Endothelial cell of umbilical vein (primary cell): ENCODE measurements around the gene BEAN1. TPM values are rescaled to one million over a fixed set of nuclear protein-coding genes. Genes with fewer than 3 reads are reported as not detected.

Source experiments
- BruUV-seq: library from RNA; stranded (reverse); fragments of 400-500 nt; replicated peaks from 2 replicates; lab custom pipeline; 2021; lab: Mats Ljungman, UMichigan
- CTCF ChIA-PET: fragments of 300-600, 350-600 bp; sonication (Branson Sonifier 250); formaldehyde crosslinking; loops from one replicate; lab custom pipeline; 2021; ENCODE audit warnings: antibody characterized with exemption, inconsistent platforms; lab: Charles Lee
- POLR2A ChIA-PET: fragments of 300-600, 350-600 bp; sonication (Branson Sonifier 250); formaldehyde crosslinking; loops from one replicate; lab custom pipeline; 2021; ENCODE audit warnings: antibody characterized with exemption, inconsistent platforms; lab: Charles Lee
- DNase-seq: peaks from one replicate; pipeline ENCODE4 v3.0.0-alpha.2; 2011; ENCODE audit warnings: low read depth, low spot score
- FAIRE-seq: peaks from 2 replicates; lab custom pipeline; 2011; peaks lifted over from hg19 to GRCh38; lab: Jason Lieb, UNC
- H2AFZ ChIP-seq: 2 replicates; pipeline ENCODE4 v1.6.0; 2012; ENCODE audit warnings: low read depth, low read length, control low read depth, inconsistent platforms
- H3K27ac ChIP-seq: 2 replicates; pipeline ENCODE4 v1.5.1; 2011; ENCODE audit warnings: low read depth, mild to moderate bottlenecking, control low read depth, low read length, moderate library complexity; ENCODE audit not compliant: insufficient read depth
- H3K27me3 ChIP-seq, 2 experiments: 2 replicates each; pipeline versions ENCODE4 v1.6.0 to v1.6.1; 2011; ENCODE audit warnings: low read length in 2 of 2, mixed read lengths in 1 of 2; ENCODE audit not compliant: control insufficient read depth in 2 of 2, insufficient read depth in 2 of 2
- H3K36me3 ChIP-seq, 2 experiments: 2 replicates in 1 of 2; 3 replicates in 1 of 2; pipeline ENCODE4 v1.5.1; 2011; ENCODE audit warnings: low read length in 2 of 2, mild to moderate bottlenecking in 1 of 2, moderate library complexity in 1 of 2; ENCODE audit not compliant: control insufficient read depth in 2 of 2, insufficient read depth in 2 of 2; ENCODE audit errors: extremely low read depth in 1 of 2
- H3K4me1 ChIP-seq: 3 replicates; pipeline ENCODE4 v1.5.1; 2011; ENCODE audit warnings: mild to moderate bottlenecking, low read length; ENCODE audit not compliant: control insufficient read depth, insufficient read depth; ENCODE audit errors: extremely low read depth
- H3K4me2 ChIP-seq: 2 replicates; pipeline ENCODE4 v1.6.1; 2011; ENCODE audit warnings: low read length, control low read depth, mixed read lengths; ENCODE audit not compliant: insufficient read depth
- H3K4me3 ChIP-seq, 3 experiments: fragments of 200-600 bp in 1 of 3; sonication (generic), shearing (Covaris generic) in 1 of 3; replicated peaks in 1 of 3; 2 replicates each; pipeline ENCODE4 v1.5.1; 2011 to 2016; ENCODE audit warnings: control low read depth in 3 of 3, low read length in 3 of 3, mild to moderate bottlenecking in 2 of 3, inconsistent platforms in 1 of 3, low read depth in 1 of 3, moderate library complexity in 1 of 3; ENCODE audit not compliant: insufficient read depth in 1 of 3
- H3K79me2 ChIP-seq: 2 replicates; pipeline ENCODE4 v1.6.0; 2012; ENCODE audit warnings: low read length, inconsistent platforms; ENCODE audit not compliant: control insufficient read depth, insufficient read depth
- H3K9ac ChIP-seq: replicated peaks from 2 replicates; pipeline ENCODE3; 2011; ENCODE audit warnings: low read length, control low read depth; ENCODE audit not compliant: insufficient read depth; ENCODE audit errors: extremely low read depth
- H3K9me1 ChIP-seq: replicated peaks from 3 replicates; pipeline ENCODE4 v1.6.0; 2011; ENCODE audit warnings: mild to moderate bottlenecking, low read length; ENCODE audit not compliant: control insufficient read depth, insufficient read depth; ENCODE audit errors: extremely low read depth
- H3K9me3 ChIP-seq: replicated peaks from 2 replicates; pipeline ENCODE4 v1.5.1; 2012; ENCODE audit warnings: low read length, inconsistent platforms; ENCODE audit not compliant: control insufficient read depth, insufficient read depth
- H4K20me1 ChIP-seq: replicated peaks from 2 replicates; pipeline ENCODE3; 2011; ENCODE audit warnings: mild to moderate bottlenecking, low read length; ENCODE audit not compliant: control insufficient read depth, insufficient read depth; ENCODE audit errors: extremely low read depth
- CTCF ChIP-seq, 2 donors: IDR thresholded peaks; 1 replicate in 1 of 2; 2 replicates in 1 of 2; pipeline ENCODE4 v1.5.1; 2011; ENCODE audit warnings: low read length in 2 of 2, mild to moderate bottlenecking in 2 of 2, moderate library complexity in 2 of 2, control low read depth in 1 of 2, inconsistent platforms in 1 of 2, low read depth in 1 of 2; ENCODE audit not compliant: insufficient read depth in 1 of 2; ENCODE audit errors: extremely low read depth in 1 of 2
- EZH2 ChIP-seq: IDR thresholded peaks from 2 replicates; pipeline ENCODE4 v1.6.1; 2012; ENCODE audit warnings: borderline replicate concordance, low read depth, mild to moderate bottlenecking, moderate library complexity, low read length, inconsistent platforms; ENCODE audit not compliant: severe bottlenecking
- FOS ChIP-seq: IDR thresholded peaks from 2 replicates; pipeline ENCODE4 v1.6.1; 2011; ENCODE audit warnings: mild to moderate bottlenecking, low read length, moderate library complexity, borderline replicate concordance; ENCODE audit not compliant: insufficient read depth
- GATA2 ChIP-seq: IDR thresholded peaks from 2 replicates; pipeline ENCODE4 v1.7.0; 2011; ENCODE audit warnings: low read depth, mild to moderate bottlenecking, moderate library complexity, mixed read lengths, low read length; ENCODE audit not compliant: insufficient read length, insufficient read depth
- JUN ChIP-seq: IDR thresholded peaks from 2 replicates; pipeline ENCODE4 v1.6.1; 2011; ENCODE audit warnings: borderline replicate concordance, low read depth; ENCODE audit not compliant: insufficient read length, insufficient read depth
- MAX ChIP-seq: IDR thresholded peaks from 2 replicates; pipeline ENCODE4 v1.6.1; 2011; ENCODE audit not compliant: insufficient read depth, insufficient read length
- MYC ChIP-seq: IDR thresholded peaks from one replicate; pipeline ENCODE4 v1.6.1; 2011; ENCODE audit warnings: mild to moderate bottlenecking, low read depth, low read length
- POLR2A ChIP-seq: IDR thresholded peaks from 2 replicates; pipeline ENCODE4 v1.6.1; 2012; ENCODE audit warnings: low read depth, mild to moderate bottlenecking, control low read depth, low read length
- POLR2AphosphoS5 ChIP-seq: IDR thresholded peaks from 2 replicates; pipeline ENCODE4 v1.6.1; 2012; ENCODE audit warnings: low read depth, mild to moderate bottlenecking, control low read depth, low read length, moderate library complexity; ENCODE audit not compliant: insufficient read depth
- dilution Hi-C: fragments of 300-500 bp; cut with MboI; formaldehyde crosslinking; loops from one replicate; pipeline ENCODE4 v1.15.0; 2019; ENCODE audit warnings: low sequenced_read_pairs; ENCODE audit not compliant: extremely low pct_ligation_motif_present
- intact Hi-C: fragments of 100-400 bp; cut with micrococcal nuclease; formaldehyde crosslinking; loops from one replicate; pipeline ENCODE4 v1.10.0; 2022
- polyA plus RNA-seq, 4 experiments: library from polyadenylated mRNA; depleted of rRNA in 3 of 4; stranded (reverse) in 3 of 4; unstranded in 1 of 4; fragments of >200 nt; gene quantifications; 2 replicates each; pipeline versions ENCODE4 v1.2.1 to v1.2.3, GENCODE V29; 2011 to 2012; ENCODE audit warnings: missing spikeins in 1 of 4
- total RNA-seq: library from RNA; stranded (reverse); gene quantifications from 2 replicates; pipeline ENCODE4 v1.2.3, GENCODE V29; 2021

BEAN1 gene
- total and polyA plus RNA-seq, 2 donors (not counting 3 experiments of a cell fraction or from before 2014, with no cell fraction given), result not detected

- dilution Hi-C loops, result no loop called here
- no peak overlapping the region for H3K4me3 ChIP-seq
- H3K27me3 ChIP-seq, result peaks cover 0 to under 1% of the 10 kb centered on the region in 2 experiments
- H4K20me1 ChIP-seq, result no peaks in the 10 kb centered on the region
- H3K9me3 ChIP-seq, result no peaks in the 10 kb centered on the region
- H2AFZ ChIP-seq, result no peak overlapping the region
- H3K9ac ChIP-seq, result no peak overlapping the region
- H3K27ac ChIP-seq, result no peak overlapping the region
- no peak overlapping the region for H3K4me2 ChIP-seq
- intact Hi-C loops, result loop anchor here (5.0 kb wide), 1 partner anchor 123 kb away; no protein-coding TSS in a partner anchor
- ChIA-PET POLR2A (no interaction called here), CTCF (interaction anchor here (0.7 to 2.2 kb wide), 11 partner anchors 28 to 138 kb away, joined by 3 to 17 read pairs (median 7); partner anchors contain the start of gene CMTM3)
- no peaks in the 10 kb centered on the region for H3K4me1 ChIP-seq
- FAIRE-seq (no peak), DNase-seq (no peak)
- H3K36me3 ChIP-seq, result no peaks in the 10 kb centered on the region
- no peaks in the 10 kb centered on the region for H3K9me1 ChIP-seq
- no TSS peak for BruUV-seq
- TF ChIP-seq POLR2A (no peak), MYC (no peak), MAX (no peak), CTCF (IDR thresholded peaks at IDR 0.05; ENCODE audit: extremely low read depth in 1 of 2, insufficient read depth in 1 of 2, low read depth in 1 of 2, low read length in 2 of 2) (no peak), FOS (no peak), EZH2 (no peak), POLR2AphosphoS5 (no peak), GATA2 (no peak), JUN (no peak)
- no peaks in the 10 kb centered on the region for H3K79me2 ChIP-seq
Observed at GRCh38 chr16:66480265-66481080, 53.4 kb downstream of the BEAN1 start.
